HG03103 (cell line): ENCODE data around the gene SLC25A42.
A peak's percentile ranks its signal among the peaks of the same experiment; 100 is the strongest.

ENCODE experiments used
- ATAC-seq: cut with Tn5 transposase; IDR thresholded peaks from one replicate; pipeline ENCODE4 v1.9.1; 2021; ENCODE audit warnings: low read depth; ENCODE audit not compliant: unreplicated experiment

The SLC25A42 gene

DNA sequence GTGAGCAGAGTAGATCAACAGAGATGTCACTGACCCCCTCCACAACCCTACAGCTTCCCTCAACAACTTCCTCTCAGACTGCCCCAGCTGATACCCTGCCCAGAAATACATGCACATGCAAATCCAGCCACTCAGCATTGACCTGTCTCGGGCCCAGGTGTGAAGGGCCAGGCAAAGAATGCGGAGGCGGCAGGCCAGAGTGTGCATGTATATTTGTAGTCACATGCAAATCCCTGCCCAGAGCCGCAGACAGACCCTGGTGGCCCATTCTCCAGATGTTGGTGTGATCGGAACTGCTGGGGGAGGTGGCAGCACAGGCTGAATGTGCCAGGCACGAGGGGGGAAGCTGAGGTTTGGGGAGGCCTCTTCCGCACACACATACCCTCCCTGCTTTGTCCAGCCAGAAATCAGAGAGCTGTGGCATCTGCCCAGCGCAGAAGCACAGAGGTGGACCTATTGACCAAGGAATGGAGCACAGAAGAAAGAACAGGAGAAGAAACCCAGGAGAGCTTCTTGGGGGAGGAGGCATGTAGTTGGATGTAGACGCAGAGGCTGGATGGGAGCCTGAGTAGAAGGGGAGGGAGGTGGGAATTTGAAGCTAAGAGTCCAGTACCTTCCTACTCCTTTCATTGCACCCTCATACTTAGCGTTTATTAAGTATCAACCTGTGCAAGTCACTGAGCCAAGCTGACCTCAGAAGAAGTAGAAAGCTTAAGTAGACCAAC is 91.9 kb downstream of the SLC25A42 start:
- ATAC-seq = peak; percentile 41

DNA sequence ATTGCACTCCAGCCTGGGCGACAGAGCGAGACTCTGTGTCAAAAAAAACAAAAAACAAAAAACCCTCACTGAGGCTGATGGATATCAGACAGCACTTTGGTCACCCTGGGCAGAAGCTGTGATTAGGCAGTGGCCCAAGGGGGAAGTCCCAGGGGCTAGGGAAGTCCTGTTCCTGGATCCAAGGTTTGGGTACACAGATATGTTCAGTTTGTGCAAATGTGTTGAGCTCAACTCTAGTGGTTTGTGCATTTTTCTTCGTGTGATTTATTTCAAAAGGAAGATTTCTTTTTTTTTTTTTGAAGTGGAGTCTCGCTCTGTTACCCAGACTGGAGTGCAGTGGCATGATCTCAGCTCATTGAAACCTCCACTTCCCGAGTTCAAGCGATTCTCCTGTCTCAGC is 94.0 kb downstream of the SLC25A42 start:
- ATAC-seq = no peak

DNA sequence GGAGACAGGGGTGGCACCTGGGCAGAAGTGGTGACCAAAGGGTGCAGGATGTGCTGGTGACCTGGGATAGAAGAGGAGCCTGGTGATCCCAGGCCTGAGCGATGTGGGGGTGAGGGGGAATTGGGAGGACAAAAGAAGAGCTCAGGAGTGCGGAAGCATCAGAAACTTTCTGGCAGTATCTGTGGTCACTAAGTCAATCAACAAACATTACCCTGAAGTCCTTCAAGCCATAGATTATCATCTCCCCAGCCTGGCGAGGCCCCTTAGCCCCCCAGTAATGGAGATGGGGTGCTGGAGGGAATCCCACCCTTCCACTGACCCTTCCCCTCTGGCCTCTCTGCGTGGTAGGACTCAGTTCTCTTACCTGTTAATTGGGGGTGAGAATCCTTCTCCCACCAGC is 95.7 kb downstream of the SLC25A42 start:
- ATAC-seq = no peak

DNA sequence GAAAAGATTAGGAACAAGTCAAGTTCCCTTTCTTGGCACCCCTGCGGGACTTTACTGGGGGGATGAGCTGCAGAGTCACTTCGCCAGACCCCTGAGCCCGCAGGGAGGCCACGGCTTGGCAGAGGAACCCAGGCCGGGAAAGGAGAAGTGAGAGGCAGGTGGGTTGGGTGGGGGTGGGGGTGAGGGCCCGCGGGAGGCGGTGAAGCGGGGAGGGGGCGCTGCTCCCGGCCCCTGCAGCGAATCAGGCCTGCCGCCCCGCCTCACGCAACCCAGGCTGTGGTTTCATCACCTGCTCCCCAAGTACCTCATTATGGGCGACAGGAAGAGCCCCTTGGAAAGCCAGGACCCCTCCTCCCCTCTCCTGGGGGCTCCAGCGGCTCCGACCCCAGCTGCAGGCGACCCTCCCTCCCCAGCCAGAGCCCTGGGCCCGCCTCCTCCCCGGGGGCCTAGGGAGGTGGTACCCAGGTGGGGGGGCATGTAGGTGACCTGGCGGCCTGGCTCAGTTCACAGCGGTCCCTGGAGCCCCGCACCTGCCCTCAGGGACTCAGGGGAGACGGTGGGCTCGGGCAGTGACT is 96.8 kb downstream of the SLC25A42 start:
- no peak for ATAC-seq

DNA sequence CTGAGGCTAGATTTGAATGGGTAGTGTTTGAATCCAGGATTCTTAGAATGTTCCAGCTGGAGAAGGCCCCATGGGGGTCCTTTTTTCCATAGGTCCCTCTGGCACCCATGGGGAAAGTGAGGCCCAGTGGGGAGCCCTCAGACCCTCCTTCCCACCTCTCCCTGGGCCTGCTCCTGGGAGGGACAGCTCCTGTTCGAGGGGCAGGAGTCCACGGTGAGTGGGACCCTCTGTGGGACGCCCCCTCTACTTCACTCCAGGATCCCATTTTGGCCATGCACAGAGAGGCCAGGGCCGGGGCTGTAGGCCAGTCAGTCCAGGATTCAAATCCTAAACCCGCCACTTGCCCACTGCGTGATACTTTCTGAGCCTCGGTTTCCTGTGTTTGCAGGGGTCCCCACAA is 98.7 kb downstream of the SLC25A42 start:
- no peak for ATAC-seq
